NCI-H82 treated with DMSO at 0.1 percent for 48 hours (cell line): ENCODE measurements around the gene SFI1.
"Not testable (repeated sequence)": the region's sequence is repeated elsewhere in the genome, so short reads cannot be mapped to it uniquely, and the experiment has no call there.

Experiments
- DNase-seq: peaks from one replicate; lab custom pipeline; 2025; ENCODE audit not compliant: unreplicated experiment; lab: John Stamatoyannopoulos, UW

Gene SFI1

DNA sequence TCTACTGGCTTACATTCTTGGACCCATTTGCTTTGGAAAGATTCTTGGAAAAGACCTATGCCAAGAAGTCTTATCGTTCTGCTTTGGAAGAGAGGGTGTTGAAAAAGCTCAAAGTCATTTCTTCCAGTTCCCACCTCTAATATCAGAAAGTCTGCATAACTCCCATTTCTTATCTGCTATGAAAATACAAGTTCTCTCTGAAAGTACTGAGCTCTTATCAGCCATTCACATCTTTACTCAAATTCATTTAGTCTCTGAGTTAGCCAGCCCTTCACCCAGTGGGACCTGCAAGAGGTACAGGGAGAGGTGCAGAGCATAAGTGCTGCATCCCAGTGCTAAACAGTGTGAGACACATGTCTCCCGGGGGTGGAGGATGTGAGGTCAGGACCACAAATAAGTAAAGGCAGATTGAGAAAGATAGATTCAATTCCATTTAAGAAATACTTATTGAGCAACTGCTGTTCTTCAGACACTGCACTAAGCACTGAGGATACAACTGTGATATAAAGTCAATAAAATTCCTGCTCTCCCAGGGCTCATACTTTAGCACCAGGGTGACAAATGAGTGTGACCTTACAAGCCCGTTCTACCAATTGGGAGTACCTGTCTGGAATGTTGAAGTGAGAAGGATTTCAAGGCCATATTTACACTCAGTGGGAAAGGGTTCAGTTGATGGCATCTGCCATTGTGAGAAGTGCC lies 89.0 kb downstream of the SFI1 start:
- DNase-seq = no peak

DNA sequence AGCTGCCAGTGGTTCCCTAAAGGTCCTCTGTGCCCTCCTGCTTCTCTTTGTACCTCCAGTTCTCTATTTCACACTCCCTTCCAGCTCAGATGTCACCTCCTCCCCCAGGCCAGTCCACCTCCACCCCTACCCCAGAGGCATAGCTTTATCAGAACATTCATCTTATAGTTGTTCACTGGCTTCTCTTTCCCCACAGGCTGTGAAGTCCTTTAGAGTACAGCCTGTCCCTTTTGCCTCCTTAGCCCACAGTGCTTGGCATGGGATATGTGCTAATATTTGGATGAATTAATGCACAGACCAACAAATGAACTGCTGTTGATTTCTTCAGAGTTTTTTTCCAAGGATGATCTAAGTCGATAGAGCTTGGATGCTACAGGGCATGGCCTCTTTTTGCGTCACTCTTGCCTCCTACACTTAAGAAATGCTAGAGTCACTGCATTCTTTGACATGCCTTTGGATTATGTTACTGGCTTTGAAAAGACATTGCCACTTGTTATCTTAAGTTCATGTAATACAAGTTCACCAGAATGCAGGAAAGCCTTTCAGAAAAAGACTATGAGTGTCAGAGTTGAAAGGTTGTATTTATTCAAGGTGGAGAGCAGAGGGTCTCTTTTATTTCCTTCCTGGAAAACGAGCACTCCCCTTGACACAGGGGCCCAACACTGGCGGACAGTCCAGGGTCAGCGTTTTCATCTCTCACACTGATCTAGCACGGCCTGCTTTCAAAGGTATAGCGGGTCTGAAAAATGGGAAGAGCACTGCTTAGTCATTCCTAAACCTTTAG lies 90.0 kb downstream of the SFI1 start:
- no peak for DNase-seq

DNA sequence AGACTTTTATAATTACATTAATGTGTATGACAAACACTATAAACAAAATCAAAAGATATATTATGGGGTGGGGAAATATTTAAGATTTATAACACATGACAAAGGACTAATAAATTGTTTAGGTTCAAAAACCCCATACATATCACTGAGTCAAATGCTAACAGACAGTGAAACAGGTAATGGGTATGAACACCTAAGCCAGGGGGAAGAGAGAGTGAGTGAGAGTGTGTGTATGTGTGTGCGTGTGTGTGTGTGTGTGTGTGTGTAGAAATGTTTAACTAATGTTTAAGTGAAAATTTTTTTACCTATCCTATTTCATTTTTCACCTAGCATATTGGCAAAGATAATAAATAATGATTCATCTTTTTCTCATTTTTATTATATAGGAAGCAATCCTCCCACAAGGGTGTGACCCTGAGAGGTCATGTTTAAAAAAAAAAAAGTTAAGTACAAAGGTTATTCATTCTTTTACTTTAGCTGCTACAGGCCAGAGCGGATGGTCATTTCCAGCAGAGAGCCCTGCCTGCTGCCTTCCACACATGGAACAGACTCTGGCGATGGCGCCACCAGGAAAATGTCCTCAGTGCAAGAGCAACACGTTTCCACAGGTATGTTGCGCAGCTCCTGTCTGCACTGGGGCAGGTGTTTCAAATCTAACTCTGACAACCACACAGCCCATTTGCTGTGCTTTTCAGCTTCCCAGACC lies 92.8 kb downstream of the SFI1 start:
- DNase-seq = no peak

DNA sequence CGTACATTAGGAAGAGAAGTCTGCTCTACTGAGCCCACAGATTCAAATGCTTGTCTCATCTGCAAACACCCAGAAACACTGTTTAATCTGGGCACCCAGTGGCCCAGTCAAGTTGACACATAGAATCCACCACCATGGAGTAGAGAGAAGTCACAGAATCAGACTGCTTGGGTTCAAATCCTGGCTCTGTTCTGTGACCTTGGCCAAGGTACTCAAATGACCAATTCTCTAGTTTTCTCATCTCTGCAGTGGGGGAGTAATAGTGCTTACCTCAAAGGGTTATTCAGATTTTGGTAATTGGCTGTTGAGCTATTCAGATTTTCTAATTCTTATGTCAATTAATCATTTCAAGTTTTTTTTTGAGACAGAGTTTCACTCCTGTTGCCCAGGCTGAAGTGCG lies 93.8 kb downstream of the SFI1 start:
- not testable (repeated sequence) for DNase-seq

DNA sequence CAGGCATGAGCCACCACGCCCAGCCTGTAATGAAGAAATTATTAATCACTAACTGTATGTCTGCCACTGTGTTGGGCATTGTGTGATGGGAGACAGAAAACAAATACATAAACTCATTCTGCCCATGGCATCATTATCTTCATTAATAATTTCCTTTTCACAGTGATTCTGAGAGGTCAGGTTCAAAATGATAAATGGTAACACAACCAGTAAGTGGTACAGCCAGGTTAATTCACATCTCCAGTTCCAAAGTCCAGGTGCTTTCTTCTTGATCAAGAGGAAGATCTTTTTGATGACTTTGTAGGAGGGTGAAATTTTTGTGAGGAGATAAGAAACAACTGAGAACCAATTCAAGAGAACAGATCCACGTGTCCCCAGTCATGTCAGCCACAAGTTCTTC lies 98.9 kb downstream of the SFI1 start:
- no peak for DNase-seq

DNA sequence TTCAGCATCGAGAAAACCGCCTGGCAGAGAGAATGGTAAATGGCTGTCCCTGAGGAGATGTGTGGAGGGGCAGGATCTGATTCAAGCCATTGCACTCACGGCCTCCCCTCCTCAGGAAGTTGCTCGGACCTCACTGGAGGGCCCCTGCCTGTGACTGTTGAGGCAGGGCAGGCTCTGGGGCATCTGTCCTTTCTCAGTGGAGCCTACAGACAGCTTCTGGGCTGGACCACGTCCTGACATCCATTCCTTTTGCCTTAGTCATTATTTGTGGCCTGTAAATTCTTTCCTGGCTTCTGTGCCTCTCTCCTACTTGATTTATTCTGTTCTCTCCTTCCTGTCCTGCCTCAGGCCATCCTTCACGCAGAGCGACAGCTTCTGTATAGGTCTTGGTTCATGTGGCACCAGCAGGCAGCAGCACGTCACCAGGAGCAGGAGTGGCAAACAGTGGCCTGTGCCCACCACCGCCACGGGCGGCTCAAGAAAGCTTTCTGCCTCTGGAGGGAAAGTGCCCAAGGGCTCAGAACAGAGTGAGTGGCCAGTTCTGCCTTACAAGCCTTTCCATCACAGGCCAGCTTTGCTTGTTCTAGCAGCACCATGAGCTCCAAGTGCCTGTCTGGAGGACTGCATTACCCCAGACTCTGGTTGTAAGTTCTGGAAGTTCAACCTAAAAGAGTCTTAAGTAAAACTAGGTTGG lies 106.1 kb downstream of the SFI1 start:
- no peak for DNase-seq

GRCh38 chr22:31603081-31603525 lies 106.8 kb downstream of the SFI1 start:
- DNase-seq = no peak

GRCh38 chr22:31603574-31603973 lies 107.2 kb downstream of the SFI1 start:
- no peak for DNase-seq

DNA sequence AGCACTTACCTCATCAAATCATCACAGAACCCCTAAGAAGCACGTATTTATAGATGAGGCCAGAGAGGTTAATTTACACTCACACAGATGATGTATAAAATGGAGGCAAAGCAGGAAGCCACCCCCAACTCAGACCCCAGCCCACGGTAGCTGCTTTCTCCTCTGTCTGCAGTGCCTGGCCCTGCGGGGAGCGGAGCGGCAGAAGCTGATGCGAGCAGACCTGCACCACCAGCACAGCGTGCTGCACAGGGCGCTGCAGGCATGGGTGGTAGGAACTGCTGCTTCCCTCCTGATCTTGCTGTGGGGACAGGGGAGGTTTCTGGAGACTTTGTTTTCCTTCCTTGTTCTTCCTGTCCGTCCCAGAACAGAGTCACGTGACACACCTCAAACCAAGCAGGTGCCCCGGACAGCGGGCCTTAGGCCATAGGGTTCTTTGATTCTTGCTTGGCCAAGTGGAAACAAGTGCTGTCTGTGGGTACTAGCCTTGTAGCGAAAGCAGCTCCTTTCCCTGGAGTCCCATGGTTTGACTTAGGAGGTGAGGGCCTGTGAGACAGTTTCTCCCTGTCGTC lies 107.9 kb downstream of the SFI1 start:
- no peak for DNase-seq

GRCh38 chr22:31604746-31605705 lies 108.7 kb downstream of the SFI1 start:
- no peak for DNase-seq

DNA sequence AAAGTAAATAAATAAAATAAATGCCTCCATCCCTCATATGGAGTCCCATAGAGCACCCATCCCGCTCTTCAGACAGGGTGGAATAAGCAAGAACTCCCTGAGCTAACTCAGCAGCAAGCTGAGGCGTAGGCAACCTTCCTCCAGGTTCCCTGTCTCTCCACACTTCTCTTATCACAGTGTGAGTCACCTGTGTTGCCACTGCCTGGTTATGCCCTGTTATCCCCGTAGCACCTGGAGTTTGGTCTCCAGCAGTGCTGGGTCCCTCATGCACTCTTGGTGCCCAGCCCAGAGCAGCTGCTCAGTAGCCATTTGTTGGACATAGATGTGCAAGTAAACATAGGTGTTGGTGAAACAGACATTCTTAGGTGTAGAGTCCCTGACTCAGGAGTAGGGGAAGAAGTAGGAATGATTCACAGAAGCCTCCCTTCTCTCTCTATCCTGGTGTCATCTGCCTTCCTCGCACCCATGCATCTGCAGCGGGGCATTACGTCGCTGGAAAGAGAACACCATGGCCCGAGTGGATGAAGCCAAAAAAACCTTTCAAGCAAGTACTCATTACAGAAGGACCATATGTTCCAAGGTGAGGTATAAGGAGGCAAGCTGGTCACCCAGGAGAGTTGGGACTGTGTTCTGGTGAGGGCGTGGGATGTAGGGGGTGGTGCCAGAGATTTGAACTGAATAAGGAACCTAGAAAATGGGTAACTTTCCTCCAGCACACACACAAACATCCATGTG lies 109.7 kb downstream of the SFI1 start:
- DNase-seq = no peak

DNA sequence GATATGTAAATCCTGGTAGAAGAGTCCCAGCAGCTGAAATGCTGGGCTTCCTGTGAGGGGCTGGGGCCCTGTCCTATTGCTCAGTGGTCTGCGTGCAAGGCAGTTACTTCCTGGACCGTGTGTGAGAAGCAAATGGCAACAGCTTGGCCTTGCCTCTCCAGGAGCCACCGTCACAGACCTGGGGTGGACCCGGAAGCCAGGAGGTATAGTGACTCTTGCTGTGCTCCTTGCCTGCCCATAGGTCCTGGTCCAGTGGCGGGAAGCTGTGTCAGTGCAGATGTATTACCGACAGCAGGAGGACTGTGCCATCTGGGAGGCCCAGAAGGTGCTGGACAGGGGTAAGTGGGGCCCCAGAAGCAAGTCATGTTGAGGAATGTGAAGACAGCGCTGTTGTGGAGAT lies 111.4 kb downstream of the SFI1 start:
- no peak for DNase-seq

GRCh38 chr22:31609716-31610115 lies 113.4 kb downstream of the SFI1 start:
- no peak for DNase-seq

- DNase-seq = no peak
Observed at GRCh38 chr22:31610611-31611010, 114.3 kb downstream of the SFI1 start.

DNA sequence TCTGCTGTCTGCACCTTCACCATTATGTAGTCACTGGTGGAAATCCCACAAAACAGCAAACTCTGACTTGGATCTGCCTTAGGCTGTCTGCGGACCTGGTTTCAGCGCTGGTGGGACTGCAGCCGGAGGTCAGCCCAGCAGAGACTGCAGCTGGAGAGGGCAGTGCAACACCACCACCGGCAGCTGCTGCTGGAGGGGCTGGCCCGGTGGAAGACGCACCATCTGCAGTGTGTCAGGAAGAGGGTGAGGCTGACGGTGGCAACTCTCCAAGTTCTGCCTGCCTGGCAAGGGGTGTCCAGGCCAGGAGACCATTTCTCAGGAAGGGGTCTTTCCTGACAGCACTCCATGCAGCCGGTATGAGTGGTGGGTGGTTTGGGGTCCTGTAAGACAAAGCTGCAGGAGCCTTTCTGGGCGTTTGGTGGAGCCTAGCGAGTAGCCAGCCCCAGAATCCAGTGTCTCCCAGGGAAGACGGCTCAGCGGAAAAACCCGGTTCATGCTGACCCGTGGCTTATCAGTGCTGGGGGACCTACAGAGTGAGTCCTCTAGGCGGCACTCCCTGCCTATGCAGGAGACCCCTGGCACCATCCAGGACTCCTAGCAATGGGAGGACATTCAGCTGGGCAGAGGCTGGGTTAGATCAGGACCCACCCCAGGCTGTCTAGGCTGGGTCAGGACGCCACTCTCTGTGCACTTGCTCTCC lies 114.9 kb downstream of the SFI1 start:
- DNase-seq = no peak

DNA sequence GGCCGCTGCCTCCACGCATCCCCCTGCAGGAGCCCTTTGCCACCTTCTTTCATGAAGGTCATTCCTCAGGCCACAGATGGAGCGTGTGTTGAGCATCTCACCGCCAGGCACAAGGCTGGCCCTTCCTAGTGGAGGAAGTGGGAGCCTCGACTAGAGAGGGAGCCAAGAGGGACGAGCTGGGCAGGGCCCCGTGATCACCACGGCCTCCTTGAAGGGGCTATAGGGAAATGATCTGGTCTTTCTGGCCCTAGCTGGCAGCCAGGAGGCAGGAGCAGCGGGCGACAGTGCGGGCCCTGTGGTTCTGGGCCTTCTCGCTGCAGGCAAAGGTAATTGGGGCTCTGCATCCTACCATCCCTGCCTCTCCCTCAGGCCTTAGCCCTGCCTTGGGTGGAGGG lies 116.6 kb downstream of the SFI1 start:
- no peak for DNase-seq

GRCh38 chr22:31613286-31613903 lies 117.1 kb downstream of the SFI1 start:
- DNase-seq = no peak

GRCh38 chr22:31613904-31614296 lies 117.6 kb downstream of the SFI1 start:
- no peak for DNase-seq
